Prostate gland (tissue), 2 donors: Measurements from ENCODE around the gene CCDC85B.

Experiments
- POLR2A ChIP-seq: fragments of 450-650 bp; IDR thresholded peaks from one replicate; pipeline ENCODE4 v1.6.1; 2016; ENCODE audit warnings: antibody characterized with exemption, mild to moderate bottlenecking
- POLR2AphosphoS5 ChIP-seq: sonication (generic); formaldehyde crosslinking; IDR thresholded peaks from one replicate; pipeline ENCODE4 v1.6.1; 2017; ENCODE audit warnings: antibody characterized with exemption
- TF ChIP-seq, protein P1 (sequence below), 4 experiments: fragments of 200-600 bp in 2 of 4; fragments of 450-650 bp in 2 of 4; sonication (generic) in 2 of 4; IDR thresholded peaks; 1 replicate in 3 of 4; 2 replicates in 1 of 4; pipeline ENCODE4 v1.5.1; 2016 to 2019; ENCODE audit warnings: antibody characterized with exemption in 4 of 4, mild to moderate bottlenecking in 2 of 4, moderate library complexity in 2 of 4

- no peak for TF ChIP-seq POLR2AphosphoS5
- no peak for TF ChIP-seq POLR2A
- TF ChIP-seq, protein P1, sequence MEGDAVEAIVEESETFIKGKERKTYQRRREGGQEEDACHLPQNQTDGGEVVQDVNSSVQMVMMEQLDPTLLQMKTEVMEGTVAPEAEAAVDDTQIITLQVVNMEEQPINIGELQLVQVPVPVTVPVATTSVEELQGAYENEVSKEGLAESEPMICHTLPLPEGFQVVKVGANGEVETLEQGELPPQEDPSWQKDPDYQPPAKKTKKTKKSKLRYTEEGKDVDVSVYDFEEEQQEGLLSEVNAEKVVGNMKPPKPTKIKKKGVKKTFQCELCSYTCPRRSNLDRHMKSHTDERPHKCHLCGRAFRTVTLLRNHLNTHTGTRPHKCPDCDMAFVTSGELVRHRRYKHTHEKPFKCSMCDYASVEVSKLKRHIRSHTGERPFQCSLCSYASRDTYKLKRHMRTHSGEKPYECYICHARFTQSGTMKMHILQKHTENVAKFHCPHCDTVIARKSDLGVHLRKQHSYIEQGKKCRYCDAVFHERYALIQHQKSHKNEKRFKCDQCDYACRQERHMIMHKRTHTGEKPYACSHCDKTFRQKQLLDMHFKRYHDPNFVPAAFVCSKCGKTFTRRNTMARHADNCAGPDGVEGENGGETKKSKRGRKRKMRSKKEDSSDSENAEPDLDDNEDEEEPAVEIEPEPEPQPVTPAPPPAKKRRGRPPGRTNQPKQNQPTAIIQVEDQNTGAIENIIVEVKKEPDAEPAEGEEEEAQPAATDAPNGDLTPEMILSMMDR (IDR thresholded peaks at IDR 0.05) = peak in 1 of 4 experiments; percentile 21
Observed at GRCh38 chr11:65911682-65912568, 21.5 kb downstream of the CCDC85B start.
